ENCODE data around the gene BMP2.

BMP2 gene

DNA sequence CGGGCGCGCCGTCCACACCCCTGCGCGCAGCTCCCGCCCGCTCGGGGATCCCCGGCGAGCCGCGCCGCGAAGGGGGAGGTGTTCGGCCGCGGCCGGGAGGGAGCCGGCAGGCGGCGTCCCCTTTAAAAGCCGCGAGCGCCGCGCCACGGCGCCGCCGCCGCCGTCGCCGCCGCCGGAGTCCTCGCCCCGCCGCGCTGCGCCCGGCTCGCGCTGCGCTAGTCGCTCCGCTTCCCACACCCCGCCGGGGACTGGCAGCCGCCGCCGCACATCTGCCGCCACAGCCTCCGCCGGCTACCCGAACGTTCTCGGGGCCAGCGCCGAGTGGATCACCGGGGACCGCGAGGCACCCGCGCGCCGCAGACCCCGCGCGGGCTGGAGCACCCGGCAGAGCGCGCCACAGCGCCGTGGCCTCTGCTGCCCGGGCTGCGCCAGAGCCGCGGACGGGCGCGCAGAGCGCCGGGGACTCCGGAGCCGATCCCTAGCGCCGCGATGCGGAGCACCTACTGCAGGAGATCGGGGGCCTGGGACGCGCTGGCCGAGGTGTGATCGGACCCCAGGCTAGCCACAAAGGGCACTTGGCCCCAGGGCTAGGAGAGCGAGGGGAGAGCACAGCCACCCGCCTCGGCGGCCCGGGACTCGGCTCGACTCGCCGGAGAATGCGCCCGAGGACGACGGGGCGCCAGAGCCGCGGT is at the start of gene BMP2:
TSS of gene BMP2 (plus strand) at position 151 of the 692 bp plus-strand sequence. CDS start 2,441 bp downstream, outside the sequence.
- DNase-seq (ENCODE audit: low spot score) = peak; percentile 55

DNA sequence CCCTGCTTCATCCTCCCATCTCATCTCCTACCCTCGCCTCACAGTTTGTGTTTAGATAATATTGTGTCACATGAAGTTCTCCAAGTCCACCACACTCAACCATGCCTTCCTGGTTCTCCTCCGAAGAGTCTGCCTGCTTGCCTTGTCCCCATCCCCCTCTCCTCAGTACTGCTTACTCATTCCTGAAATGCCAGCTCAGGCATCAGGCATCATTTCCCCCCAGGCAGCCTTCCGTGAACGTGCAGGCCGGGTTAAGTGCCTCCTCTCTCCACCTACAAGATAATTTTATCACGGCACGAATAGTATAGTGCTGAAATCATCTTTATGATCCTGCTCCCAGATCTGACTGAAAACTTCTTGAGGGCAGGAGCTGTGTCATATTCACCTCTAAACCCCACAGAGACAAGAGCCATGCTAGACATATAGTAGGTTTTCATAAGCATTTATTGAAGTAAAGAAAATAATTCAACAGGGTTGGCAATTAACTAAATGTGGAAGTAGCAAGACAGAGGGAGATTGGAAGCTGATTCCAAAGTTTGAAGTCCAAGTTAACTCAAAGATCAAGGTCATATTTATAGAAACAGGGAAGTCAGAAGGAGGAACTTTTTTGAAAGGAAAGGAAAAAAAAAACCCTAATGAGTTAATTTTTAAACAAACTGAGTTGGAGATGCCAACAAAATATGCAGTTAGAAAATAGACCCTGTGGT is 48.7 kb upstream of the BMP2 start:
- no peak for DNase-seq (ENCODE audit: low spot score)

DNA sequence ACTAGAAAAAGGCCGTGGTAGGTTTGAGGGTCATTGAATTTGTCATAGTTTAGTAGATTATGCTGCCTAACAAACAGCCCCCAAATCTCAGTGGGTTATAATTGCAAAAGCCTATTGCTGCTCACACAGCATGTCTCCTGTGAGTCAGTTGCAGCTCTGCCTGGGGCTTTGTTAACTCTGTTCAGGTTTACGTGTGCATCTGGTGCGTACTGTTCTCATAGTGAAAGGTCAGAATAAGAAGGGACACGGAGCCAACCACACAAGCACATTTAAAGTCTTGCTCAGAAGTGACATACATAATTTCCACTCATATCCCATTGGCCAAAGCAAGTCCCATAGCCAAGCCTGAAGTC is 48.1 kb upstream of the BMP2 start:
- DNase-seq (ENCODE audit: low spot score) = no peak

DNA sequence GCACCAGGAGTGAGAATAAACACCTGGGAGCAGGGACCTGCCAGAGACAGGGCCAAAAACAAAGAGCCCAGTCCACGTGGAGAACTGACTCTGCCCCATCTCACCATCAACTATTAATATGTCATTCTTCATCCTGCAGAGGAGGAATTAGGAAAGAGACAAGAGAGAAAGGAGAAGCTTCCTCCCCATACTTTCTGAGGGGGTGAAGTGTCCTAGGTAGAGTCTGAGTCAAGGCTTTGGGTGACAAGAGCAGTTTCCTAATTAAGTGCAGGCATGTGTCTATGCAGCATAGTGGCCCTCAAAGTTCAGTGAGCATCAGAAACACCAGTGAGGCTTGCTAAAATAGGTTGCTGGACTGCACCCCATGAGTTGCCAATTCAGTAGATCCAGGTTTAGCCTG is 40.7 kb upstream of the BMP2 start:
- DNase-seq (ENCODE audit: low spot score) = no peak

DNA sequence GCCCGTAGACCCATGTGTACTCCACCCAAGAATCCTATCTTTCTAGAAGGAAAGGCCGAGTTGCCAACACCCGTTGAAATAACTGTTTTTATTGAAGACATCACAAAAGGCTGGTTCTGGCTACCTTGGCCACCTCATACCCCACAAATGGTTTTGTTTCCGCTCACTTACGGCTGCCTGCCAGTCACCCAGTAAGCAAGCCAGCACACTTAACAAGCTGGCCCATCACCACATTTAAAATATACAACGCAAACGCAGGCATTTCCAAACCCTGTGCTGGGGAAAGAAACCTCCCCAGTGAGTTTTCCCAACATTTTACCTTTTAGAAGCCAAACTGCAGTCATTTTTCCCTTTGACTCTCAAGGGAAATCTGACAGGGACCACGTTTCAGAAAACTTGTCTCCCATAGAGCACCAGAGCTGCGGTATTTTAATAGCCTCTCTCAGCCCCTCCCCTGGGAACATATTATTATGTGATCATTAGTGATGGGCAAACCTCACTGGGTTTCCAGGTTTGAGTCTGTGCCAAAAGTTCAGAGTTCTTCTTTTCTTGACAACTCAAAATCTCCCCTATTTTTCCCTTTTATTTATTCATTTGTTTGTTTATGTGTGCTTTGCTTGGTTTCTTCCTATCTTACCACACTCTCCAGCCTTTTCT is 36.7 kb upstream of the BMP2 start:
- no peak for DNase-seq (ENCODE audit: low spot score)

DNA sequence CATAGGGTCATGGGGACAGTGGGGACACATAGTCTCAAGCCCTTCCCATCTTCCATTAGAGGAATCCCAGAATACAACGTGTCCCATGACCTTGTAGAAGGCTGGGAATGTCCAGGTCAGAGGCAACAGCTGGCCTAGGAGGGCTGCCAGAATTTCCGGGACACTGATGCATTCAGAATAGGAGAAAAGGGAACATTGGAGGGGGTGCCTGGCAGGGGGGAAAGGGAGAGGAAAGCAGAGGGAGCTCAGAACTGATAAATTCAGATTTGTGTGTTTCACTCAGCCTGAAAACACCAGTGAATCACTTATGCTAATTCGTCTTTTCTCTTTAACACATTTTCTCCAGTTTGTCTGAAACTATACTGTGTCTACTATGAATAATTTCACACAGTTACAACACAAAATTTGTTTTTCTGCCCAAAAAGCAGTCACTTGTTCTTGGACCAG is 35.5 kb upstream of the BMP2 start:
- DNase-seq (ENCODE audit: low spot score) = no peak

DNA sequence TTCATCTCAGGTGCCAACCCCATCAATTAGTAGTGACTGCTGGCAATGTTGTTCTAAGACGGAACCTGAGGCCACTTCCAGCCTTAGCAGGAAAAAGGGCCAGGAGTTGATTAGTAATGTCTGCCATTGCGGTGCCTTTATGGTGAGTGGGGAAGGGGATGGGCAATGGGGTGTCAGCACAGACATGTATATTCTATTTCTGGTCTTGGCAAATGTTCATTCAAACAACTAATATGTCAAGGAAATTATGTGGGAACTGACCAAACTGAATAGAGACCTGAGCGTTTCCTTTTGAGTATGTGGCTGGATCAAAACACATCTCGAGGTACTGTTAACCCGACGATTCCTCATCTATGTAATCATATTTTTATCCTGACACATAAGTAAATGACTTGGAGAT is 34.6 kb upstream of the BMP2 start:
- no peak for DNase-seq (ENCODE audit: low spot score)

DNA sequence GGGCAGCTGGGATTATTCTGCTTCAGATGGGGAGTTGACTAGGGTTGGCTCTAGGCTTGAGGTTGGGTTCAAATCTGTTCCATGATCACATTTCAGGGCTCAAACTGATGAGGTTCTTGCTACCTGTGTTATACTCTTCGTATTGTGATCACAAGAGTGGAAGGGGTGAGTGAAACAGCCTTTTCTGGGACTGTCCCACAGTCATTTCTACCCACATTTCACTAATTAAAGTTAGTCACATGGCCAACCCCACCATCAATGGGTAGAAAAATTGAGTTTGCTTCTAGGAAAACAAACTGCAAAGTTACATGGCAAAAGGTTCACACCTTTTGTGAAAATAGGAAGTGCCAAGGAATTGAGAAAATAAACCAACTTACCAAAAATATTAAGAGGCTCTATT is 33.5 kb upstream of the BMP2 start:
- DNase-seq (ENCODE audit: low spot score) = no peak

DNA sequence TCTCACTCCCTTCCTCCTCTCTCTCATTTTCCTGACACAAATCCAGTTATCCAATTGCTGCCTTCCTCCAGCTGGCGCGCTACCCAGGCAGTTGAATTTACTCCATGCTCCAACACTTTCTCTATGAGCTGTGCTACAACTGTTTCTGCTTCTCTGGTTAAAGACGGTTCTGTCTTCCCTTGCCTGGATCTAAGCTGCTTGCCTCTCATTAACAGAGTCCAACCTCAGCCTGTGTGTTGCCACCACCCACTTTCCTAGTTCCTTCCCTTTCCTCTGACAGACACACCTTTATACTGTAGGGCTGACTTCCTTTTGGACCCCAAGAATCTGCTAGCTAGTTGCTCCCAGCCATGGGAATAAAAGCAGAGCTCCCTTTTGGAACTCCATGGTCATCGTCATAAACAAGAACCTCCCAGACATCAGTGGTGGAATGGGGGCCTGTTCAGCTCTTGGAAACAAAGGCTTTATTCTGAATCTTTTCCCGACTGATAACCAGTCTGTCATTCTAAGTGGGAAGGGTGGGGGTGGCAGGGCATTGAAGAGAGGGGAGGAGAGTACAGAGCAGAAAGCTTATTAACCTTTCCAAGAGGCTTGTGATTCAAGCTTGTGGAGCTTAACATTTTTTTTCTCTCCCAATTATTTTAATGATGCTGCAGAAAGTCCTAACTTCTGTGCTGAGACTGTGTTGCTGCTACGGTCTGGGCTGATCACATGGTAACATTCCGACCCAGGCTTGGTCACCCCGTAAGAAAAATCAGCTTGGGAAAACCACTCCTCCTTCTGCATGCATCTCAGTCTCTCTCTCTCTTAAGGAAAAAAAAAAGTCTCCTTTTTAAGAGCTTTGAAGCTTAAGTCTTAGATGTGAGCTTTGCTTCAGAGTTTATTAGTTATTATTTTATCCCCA is 31.3 kb upstream of the BMP2 start:
- DNase-seq (ENCODE audit: low spot score) = no peak

DNA sequence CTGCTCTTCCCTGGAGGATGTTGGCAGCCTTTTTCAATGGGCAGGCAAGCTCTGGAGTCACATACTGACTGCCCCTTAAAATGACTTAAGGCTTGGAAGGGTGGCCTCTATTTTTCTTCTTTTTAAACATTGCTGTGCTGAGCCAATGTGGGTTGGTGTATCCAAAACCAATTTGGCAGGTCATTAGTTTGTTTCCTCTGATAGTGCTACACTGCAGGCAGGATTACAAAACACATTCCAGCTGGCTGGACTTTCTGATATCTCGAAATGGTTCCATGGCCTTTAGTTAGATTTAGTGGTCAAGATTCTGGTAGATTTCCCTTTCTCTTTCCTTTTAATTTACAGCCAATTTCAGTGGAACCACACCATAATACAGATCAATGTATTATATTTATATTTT is 28.1 kb upstream of the BMP2 start:
- no peak for DNase-seq (ENCODE audit: low spot score)

DNA sequence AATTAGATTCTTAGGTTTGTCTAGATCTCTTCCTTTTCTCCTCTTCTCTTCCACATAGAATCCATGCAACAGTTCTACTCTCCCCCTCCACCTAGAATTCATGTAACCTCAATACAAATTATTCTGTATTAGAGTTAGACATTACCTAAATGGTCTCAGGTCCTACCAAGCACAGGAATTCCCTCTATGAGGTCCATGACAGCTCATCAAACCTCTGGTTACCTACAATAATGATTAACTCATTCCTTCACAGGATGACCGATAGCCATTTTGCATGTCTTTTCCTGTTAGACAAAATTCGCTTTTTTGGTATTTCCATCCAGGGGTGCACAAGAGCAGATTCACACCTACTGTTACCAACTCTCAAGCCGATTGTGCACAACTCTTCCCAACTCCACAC is 27.4 kb upstream of the BMP2 start:
- DNase-seq (ENCODE audit: low spot score) = no peak

DNA sequence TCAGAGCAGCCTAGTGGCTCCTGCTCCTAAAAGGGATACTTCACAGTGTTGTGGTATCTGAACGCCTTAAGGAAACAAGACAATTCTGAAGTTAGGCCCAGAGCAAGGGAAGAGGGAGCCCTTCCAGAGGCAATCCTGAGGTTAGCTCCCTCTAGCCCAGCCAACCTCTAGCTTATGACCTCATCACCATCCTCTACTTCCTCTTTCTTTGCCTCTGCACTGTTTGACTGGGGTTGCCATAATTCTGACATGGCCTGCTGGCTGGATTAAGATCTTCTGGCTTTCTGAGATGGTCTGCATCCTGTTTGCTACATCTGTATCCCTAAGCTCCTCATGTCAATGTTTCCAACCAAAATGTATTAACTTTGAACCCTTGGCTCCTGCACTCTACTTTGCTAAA is 23.3 kb upstream of the BMP2 start:
- no peak for DNase-seq (ENCODE audit: low spot score)

DNA sequence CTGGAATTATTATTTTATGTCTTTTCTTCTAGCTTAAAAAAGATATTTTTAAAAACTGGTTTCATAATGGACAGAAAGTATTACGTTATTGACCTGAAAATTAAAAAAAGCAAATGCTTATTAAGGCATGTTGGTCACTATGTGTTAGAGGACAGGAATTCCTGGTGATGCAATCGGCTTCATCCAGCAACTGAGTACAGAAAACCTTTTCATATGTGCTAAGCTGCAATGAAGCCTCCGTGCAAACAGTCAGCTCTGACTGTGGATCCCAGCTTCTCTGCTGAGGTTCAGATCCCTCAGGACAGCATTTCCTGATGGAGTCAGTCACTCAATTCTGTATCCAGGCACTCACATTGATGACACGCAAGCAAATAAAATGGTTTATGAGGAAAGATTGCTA is 22.7 kb upstream of the BMP2 start:
- no peak for DNase-seq (ENCODE audit: low spot score)

DNA sequence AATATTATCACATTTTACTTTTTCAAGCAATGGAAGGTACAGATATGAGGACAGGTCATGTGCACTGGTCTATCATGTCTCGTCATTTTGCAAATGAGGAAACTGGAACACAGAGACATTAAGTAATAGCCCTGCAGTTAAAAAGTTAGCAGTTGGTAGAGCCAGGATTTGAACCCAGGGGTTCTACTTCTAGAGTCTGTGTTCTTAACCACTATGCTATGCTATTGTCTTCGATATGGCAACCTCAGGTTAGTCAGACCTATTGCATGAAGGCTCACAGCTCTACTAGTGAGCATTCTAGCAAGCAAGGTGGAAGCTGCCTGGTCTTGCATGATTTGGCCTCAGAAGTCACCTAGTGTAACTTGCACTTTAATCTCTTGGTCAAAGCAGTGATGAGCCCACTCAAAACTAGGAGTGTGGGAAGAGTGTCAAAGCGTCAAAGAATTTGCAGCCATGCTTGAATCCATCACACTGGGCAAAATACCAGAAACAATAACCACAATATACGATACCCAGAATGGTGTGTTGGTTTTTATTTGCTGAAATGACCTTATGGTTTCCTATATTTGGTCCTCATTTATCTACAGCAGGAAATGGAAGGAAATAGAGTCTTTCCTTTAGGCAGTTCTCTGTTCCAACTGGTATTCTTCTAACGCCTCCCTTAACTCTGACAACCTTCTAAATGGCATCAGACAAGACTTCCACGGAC is 20.4 kb upstream of the BMP2 start:
- DNase-seq (ENCODE audit: low spot score) = no peak

DNA sequence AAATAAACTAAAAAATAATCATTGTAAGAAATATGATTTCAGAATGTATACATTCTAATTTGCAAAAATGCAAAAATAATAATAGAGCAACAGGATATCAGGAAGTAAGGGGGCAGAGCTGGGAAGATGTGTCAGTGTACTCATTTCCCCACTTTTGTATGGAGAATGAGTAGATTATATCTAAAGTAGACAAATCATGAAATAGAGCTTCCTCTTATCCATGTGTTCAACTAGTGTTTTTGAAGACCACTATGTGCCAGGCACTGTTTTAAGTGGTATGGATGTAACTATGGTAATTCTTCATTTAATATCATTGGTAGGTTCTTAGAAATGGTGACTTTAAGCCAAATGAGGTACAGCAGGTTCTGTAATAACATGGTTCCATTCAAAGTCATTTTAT is 17.0 kb upstream of the BMP2 start:
- DNase-seq (ENCODE audit: low spot score) = no peak

DNA sequence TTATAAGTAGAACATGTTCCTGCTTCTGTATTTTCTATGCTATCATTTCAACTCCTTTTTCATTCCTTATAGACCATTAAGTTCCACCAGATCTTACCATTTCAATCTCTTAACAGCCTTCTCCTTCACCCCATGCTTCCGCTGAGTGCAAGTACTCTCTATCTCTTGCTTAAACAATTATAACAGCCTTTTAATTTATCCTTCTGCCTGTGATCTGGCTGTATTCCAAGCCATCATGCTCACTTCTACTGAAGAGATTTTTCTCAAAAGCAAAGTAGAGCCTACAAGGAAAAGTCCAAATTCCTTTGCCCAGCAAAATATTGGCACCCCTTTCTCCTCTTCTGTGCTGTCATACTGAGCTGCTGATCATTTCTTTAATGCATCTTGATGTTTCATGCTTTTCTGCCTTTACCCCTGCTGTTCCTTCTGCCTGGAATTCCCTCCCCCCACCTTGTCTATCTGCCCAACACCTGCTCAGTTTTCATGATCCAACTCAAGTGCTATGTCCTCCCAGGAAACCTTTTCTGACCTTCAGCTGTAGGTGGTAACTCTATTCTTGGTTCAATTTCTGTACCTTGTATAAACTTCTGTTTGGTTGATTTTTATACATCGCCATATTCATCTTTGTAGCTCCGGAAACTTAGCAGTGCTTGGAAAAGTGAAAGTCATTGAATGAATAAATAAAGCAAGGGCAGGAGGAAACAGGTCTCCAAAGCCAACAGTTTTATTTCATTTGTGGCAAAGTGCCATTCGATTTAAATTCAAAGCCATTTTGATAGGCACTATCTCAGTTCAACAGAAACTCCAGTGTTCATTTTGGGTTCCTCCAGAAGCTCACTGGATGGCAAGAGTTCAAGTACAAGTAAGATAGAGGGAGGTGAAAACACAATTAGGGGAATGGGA is 10.5 kb upstream of the BMP2 start:
- DNase-seq (ENCODE audit: low spot score) = no peak

DNA sequence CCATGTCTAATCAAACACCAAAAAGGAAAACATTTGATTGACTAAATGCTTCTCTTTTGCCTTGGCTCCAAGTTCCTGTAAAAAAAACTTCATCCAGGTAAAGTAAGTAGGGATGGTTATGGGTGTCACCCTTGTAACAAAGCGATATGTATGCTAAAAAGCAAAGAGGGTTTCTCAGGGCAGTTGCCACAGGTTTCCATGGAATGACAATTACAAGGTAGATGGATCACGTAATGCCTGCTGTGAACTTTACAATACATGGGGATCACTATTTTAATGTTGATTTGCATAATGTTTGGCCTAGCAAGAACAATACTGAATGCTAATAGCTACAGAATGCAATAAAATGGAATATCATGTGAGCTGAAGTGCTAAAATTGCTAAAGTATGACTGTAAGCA is 2.9 kb upstream of the BMP2 start:
- DNase-seq (ENCODE audit: low spot score) = no peak

DNA sequence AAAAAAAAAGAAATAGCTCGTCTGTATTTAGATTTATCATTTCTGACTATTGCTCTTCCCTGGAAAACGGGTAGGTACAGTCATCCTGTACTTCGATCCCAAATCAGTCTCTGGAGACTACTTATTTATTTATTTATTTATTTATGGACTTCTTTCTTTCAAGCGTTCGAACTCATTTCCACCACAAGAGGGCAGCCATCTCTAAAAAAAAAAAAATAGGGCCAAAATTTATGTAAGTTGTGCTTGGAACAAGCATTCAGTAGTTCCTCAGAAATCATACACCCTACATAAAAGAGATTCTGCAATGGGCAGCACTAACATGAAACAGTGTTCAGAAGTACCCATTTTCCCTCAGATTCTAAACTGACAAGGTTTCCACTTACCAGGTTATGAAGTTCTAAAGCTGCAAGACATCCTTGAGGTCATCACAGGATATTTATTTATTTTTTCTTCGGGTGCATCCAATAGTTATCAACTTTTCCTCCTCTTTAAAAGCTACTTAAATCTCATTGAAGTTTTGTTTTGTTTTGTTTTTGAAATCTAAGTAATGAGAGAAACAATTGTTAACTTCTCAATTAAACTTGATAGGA is 1.9 kb upstream of the BMP2 start:
- peak; percentile 83 for DNase-seq (ENCODE audit: low spot score)

DNA sequence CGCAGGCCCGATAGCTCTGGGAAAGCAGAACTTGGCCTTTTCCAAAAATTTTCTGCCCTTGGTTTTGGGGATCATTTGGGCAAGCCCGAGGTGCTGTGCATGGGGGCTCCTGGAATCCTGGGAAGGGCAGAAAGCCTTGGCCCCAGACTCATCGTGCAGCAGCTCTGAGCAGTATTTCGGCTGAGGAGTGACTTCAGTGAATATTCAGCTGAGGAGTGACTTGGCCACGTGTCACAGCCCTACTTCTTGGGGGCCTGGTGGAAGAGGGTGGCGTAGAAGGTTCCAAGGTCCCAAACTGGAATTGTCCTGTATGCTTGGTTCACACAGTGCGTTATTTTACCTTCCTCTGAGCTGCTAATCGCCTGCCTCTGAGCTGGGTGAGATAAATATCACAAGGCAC is 1.1 kb upstream of the BMP2 start:
- DNase-seq (ENCODE audit: low spot score) = no peak

DNA sequence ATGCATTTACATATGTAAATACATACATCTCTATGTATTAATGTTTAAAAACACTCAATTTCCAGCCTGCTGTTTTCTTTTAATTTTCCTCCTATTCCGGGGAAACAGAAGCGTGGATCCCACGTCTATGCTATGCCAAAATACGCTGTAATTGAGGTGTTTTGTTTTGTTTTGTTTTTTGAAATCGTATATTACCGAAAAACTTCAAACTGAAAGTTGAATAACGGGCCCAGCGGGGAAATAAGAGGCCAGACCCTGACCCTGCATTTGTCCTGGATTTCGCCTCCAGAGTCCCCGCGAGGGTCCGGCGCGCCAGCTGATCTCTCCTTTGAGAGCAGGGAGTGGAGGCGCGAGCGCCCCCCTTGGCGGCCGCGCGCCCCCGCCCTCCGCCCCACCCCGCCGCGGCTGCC is 355 bp upstream of the BMP2 start:
- no peak for DNase-seq (ENCODE audit: low spot score)
